ENCODE data around the gene LMNTD2. TPM values are rescaled to one million over a fixed set of nuclear protein-coding genes. Genes with fewer than 3 reads are reported as not detected.

The LMNTD2 gene
- total RNA-seq: 0.05 and 0.20 TPM in 2 replicates

GRCh38 chr11:560305-561147 lies at the start of gene LMNTD2, which contains the start of gene RASSF7:
Gene LMNTD2 (minus strand): TSS chr11:560738. CDS start chr11:560716, 22 bp downstream.
Gene RASSF7 (plus strand): TSS chr11:560970. CDS start chr11:561769, 799 bp downstream.

GRCh38 chr11:575996-576768 lies 15.6 kb upstream of the LMNTD2 start, which contains the start of gene PHRF1:
Gene PHRF1 (plus strand): TSS chr11:576470. CDS start chr11:581513, 5,043 bp downstream.

GRCh38 chr11:536841-537621 lies 23.5 kb downstream of the LMNTD2 start, which contains the start of gene LRRC56:
Gene LRRC56 (plus strand): TSS chr11:537527. CDS start chr11:540685, 3,158 bp downstream.

GRCh38 chr11:535519-536454 lies 24.8 kb downstream of the LMNTD2 start, which contains the start of gene HRAS:
Gene HRAS (minus strand): TSS chr11:535576.

GRCh38 chr11:506995-507726 lies 53.4 kb downstream of the LMNTD2 start, which contains the start of gene RNH1:
Gene RNH1 (minus strand): TSS chr11:507242. CDS start chr11:502162, 5,080 bp downstream.

Other genes with a start within 250 kb of the LMNTD2 start
- gene IFITM1, start 246.7 kb downstream of the LMNTD2 start, total RNA-seq: 47.6 and 56.4 TPM in 2 replicates
- 288 and 289 TPM in 2 replicates for gene IFITM3, start 239.9 kb downstream of the LMNTD2 start, total RNA-seq
- gene B4GALNT4, start 191.2 kb downstream of the LMNTD2 start, total RNA-seq: 0.05 TPM in 1 of 2 replicates, not detected in the other
- gene PKP3, start 166.5 kb downstream of the LMNTD2 start, total RNA-seq: 1.6 and 2.6 TPM in 2 replicates
- 48.3 and 58.3 TPM in 2 replicates for gene SIGIRR, start 145.7 kb downstream of the LMNTD2 start, total RNA-seq
- gene ANO9, start 118.7 kb downstream of the LMNTD2 start, total RNA-seq: 0.20 and 0.89 TPM in 2 replicates
- 33.6 and 52.3 TPM in 2 replicates for gene PTDSS2, start 110.5 kb downstream of the LMNTD2 start, total RNA-seq
- 308 and 315 TPM in 2 replicates for gene RNH1, start 53.5 kb downstream of the LMNTD2 start, total RNA-seq
- gene HRAS, start 25.2 kb downstream of the LMNTD2 start, total RNA-seq: 102 and 109 TPM in 2 replicates
- 0.05 and 0.73 TPM in 2 replicates for gene LRRC56, start 23.2 kb downstream of the LMNTD2 start, total RNA-seq
- gene RASSF7, start 232 bp upstream of the LMNTD2 start, total RNA-seq: 10.8 and 12.0 TPM in 2 replicates
- gene PHRF1, start 15.7 kb upstream of the LMNTD2 start, total RNA-seq: 20.1 and 25.4 TPM in 2 replicates
- 76.0 and 84.2 TPM in 2 replicates for gene IRF7, start 55.2 kb upstream of the LMNTD2 start, total RNA-seq
- not detected in 2 replicates for gene CDHR5, start 64.2 kb upstream of the LMNTD2 start, total RNA-seq
- not detected in 2 replicates for gene SCT, start 66.4 kb upstream of the LMNTD2 start, total RNA-seq
- gene DRD4, start 76.5 kb upstream of the LMNTD2 start, total RNA-seq: not detected in 2 replicates
- 23.1 and 27.8 TPM in 2 replicates for gene DEAF1, start 134.5 kb upstream of the LMNTD2 start, total RNA-seq
- 16.9 and 17.5 TPM in 2 replicates for gene TMEM80, start 135.1 kb upstream of the LMNTD2 start, total RNA-seq
- gene EPS8L2, start 145.5 kb upstream of the LMNTD2 start, total RNA-seq: 6.7 and 7.3 TPM in 2 replicates
- 228 TPM in 2 replicates for gene TALDO1, start 186.7 kb upstream of the LMNTD2 start, total RNA-seq
- gene GATD1, start 216.7 kb upstream of the LMNTD2 start, total RNA-seq: 29.4 and 33.0 TPM in 2 replicates
- gene CEND1, start 229.4 kb upstream of the LMNTD2 start, total RNA-seq: 0.20 and 0.40 TPM in 2 replicates
- gene SLC25A22, start 237.5 kb upstream of the LMNTD2 start, total RNA-seq: 21.7 and 24.1 TPM in 2 replicates
- gene PIDD1, start 244.5 kb upstream of the LMNTD2 start, total RNA-seq: 17.9 and 21.1 TPM in 2 replicates
- gene RPLP2, start 249.2 kb upstream of the LMNTD2 start, total RNA-seq: 814 and 920 TPM in 2 replicates

Measured in mammary microvascular endothelial cell (primary cell).